22Rv1 (cell line): ENCODE data around the gene MPC1L.

Experiments used
- CTCF ChIP-seq: fragments of 450-650 bp; IDR thresholded peaks from 2 replicates; pipeline ENCODE4 v1.5.1; 2017; ENCODE audit warnings: mild to moderate bottlenecking
- ZFX ChIP-seq: fragments of 450-650 bp; IDR thresholded peaks from 2 replicates; pipeline ENCODE4 v1.6.1; 2017; ENCODE audit warnings: antibody characterized with exemption, borderline replicate concordance

- TF ChIP-seq CTCF (peak; percentile 75), ZFX (no peak)
Observed at GRCh38 chrX:40573763-40574162, 49.5 kb upstream of the MPC1L start.
